IPS-20b (cell line): ENCODE results near the gene MAP1LC3B.

Source experiments
- H3K27ac ChIP-seq: one replicate; pipeline ENCODE4 v1.5.1; 2013; ENCODE audit warnings: low read length
- H3K27me3 ChIP-seq: 2 replicates; pipeline ENCODE4 v1.6.1; 2013; ENCODE audit warnings: mild to moderate bottlenecking, low read length, inconsistent platforms; ENCODE audit not compliant: insufficient read depth
- H3K36me3 ChIP-seq: 2 replicates; pipeline ENCODE4 v1.6.1; 2013; ENCODE audit warnings: low read depth, mild to moderate bottlenecking, inconsistent platforms, low read length, moderate library complexity; ENCODE audit not compliant: insufficient read depth
- H3K4me1 ChIP-seq: 2 replicates; pipeline ENCODE4 v1.6.1; 2013; ENCODE audit warnings: mild to moderate bottlenecking, control low read depth, inconsistent platforms, low read length, moderate library complexity; ENCODE audit not compliant: insufficient read depth
- H3K4me3 ChIP-seq: 2 replicates; pipeline ENCODE4 v1.5.1; 2013; ENCODE audit warnings: mild to moderate bottlenecking, low read length, inconsistent platforms
- H3K9ac ChIP-seq: 2 replicates; pipeline ENCODE4 v1.6.1; 2013; ENCODE audit warnings: low read depth, mild to moderate bottlenecking, inconsistent platforms, low read length, moderate library complexity
- H3K9me3 ChIP-seq: 2 replicates; pipeline ENCODE4 v1.6.1; 2013; ENCODE audit warnings: mild to moderate bottlenecking, low read depth, low read length, inconsistent platforms; ENCODE audit not compliant: insufficient read depth

MAP1LC3B gene

GRCh38 chr16:87416826-87417527 lies 24.8 kb downstream of the MAP1LC3B start:
- Histone ChIP-seq H3K36me3 (peaks cover 78% of the 10 kb centered on the region), H3K9ac (no peak overlapping the region), H3K4me3 (no peak overlapping the region), H3K4me1 (no peaks in the 10 kb centered on the region), H3K9me3 (no peaks in the 10 kb centered on the region), H3K27ac (no peak overlapping the region), H3K27me3 (no peaks in the 10 kb centered on the region)

GRCh38 chr16:87417528-87417910 lies 25.4 kb downstream of the MAP1LC3B start:
- Histone ChIP-seq H3K27ac (no peak overlapping the region), H3K9ac (no peak overlapping the region), H3K4me3 (no peak overlapping the region), H3K4me1 (no peaks in the 10 kb centered on the region), H3K9me3 (no peaks in the 10 kb centered on the region), H3K36me3 (peaks cover 75% of the 10 kb centered on the region), H3K27me3 (no peaks in the 10 kb centered on the region)

DNA sequence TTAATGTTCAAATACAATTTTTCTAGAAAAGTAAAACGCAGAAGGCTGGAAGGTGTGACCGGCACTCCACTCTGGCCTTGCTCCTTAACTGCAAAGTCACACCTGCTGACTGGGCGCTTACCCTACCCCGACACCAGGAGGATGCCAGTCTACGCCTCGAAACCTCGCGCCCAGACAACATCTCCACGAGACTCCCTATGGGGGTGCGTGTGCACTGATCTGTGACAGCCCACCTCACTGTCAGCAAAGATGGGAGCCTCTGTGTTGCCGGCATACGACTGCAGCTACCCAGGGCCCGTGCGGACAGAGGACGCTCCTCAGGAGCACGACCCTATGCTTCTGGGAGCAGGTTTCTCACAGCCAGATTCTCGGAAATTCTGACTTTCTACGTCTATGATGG lies 26.1 kb downstream of the MAP1LC3B start:
- no peak overlapping the region for H3K9ac ChIP-seq
- H3K27ac ChIP-seq: no peak overlapping the region
- peaks cover 73% of the 10 kb centered on the region for H3K36me3 ChIP-seq

DNA sequence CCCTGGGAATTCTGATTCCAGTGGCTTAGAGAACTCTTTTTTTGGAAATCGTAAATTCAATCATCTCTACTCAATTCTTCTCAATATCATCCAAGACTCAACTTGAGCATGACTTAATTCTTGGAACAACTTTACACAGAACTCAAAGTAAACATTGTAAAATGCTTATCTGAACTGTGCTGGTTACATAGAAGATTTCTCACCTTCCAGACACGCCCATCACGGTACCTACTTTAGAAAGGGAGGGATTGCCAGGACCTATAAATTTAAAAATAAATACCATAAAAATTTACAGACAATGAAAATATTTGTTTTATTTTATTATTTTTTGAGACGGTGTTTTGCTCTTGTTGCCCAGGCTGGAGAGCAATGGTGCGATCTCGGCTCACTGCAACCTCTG lies 26.5 kb downstream of the MAP1LC3B start:
- Histone ChIP-seq H3K27ac (no peak overlapping the region), H3K27me3 (no peaks in the 10 kb centered on the region), H3K9me3 (no peaks in the 10 kb centered on the region), H3K9ac (no peak overlapping the region), H3K4me1 (peaks cover 3% of the 10 kb centered on the region; the same call in 1 of the 2 replicates), H3K36me3 (peaks cover 73% of the 10 kb centered on the region), H3K4me3 (no peak overlapping the region)

More for the DNA sequence above, 26.1 kb downstream of the MAP1LC3B start:
- H3K4me1 ChIP-seq: peaks cover 3% of the 10 kb centered on the region; the same call in 1 of the 2 replicates
- H3K27me3 ChIP-seq: no peaks in the 10 kb centered on the region
- no peak overlapping the region for H3K4me3 ChIP-seq
- no peaks in the 10 kb centered on the region for H3K9me3 ChIP-seq

DNA sequence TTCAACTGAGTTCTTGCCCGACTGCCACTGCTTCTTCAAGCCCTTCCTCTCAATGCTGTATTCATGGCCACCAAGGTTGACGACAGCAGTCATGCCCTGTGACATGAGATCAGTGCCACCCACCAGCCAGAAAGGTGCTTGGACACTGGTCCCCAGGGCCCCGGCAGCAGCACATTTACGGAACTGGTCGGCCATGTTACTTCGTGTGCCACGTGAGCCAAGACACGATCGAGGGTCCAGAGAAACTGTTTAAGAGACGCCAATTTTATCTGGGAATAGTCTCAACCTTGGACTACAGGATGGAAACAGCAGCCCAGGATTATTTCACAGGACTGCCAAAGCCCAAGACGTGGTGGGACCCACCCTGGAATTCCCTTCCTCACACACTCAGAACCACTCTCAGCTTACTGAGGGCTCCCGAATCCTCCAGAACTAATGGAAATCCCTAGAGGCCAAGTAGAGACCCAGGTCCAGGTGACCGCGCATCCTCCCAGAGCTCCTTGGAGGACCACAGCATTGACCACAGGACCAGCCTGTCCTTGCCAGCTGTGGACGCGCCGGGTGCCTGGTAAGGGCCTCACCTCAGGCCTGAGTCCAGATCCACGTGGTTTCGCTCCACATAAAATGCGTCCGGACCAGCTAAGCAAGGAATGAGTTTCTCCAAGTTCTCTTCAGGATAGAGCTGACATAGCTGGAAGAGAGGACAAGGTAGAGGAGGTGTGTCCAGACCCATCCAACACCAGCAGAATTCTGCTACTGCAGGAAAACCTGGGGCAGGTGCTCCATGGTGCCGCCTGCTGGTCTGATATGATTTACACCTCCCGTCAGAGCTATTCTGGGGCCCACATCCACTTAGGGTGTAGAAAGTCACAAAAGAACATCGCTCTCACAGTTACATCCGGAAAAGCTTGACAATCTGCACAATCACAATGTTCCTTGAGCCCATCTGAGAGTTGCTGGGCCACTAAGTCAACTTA lies 28.2 kb downstream of the MAP1LC3B start:
- peaks cover 72% of the 10 kb centered on the region for H3K36me3 ChIP-seq
- H3K4me3 ChIP-seq: no peak overlapping the region
- H3K4me1 ChIP-seq: peaks cover 8% of the 10 kb centered on the region; the same call in 1 of the 2 replicates
- no peak overlapping the region for H3K27ac ChIP-seq
- H3K9me3 ChIP-seq: no peaks in the 10 kb centered on the region
- H3K27me3 ChIP-seq: no peaks in the 10 kb centered on the region
- no peak overlapping the region for H3K9ac ChIP-seq

DNA sequence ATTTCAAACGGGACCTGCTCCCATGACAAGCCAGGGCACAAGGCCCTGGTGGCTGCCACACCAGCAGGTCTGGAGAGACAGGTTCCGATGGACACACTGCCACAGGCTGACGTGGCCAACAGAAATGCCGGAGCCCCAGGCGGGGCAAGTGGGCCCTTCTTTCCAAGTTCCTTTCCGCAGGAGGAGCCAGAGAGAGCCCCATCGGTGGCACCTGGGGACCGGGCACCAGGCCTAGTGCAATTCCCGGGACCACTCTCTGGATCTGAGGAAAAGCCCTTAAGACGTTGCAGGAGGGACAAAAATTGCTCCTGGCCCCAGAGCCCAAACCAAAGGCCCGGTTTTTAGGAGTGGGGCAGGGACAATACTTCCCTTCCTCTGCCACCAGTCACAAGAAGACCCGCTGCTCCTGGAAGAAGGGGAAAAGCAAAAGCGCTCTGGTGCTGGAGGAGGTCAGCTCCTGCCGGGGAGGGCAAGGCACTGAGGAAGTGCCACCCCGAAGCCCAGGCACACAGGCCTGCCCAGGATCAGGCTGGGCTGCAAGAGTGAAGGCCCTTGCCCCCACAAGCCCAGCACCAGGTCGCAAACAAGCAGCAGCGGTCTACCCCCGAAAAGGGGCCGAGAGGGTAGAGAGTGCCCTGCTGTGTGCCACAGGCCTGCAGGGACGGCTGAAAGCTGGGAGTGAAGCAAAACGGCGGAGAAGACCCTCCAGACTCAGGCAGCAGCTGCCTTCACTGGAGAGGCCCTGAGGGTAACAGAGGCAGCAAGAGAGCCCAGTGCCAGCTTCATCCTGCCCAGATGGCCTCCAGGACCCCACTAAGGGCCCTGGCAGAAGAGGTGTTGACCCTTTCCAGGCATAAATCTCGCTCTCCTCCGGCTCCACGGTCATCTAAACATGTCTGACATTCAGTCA lies 29.1 kb downstream of the MAP1LC3B start:
- no peak overlapping the region for H3K4me3 ChIP-seq
- no peak overlapping the region for H3K27ac ChIP-seq
- no peak overlapping the region for H3K9ac ChIP-seq
- H3K36me3 ChIP-seq: peaks cover 64% of the 10 kb centered on the region
- peaks cover 14% of the 10 kb centered on the region; the same call in 1 of the 2 replicates for H3K4me1 ChIP-seq
- no peaks in the 10 kb centered on the region for H3K9me3 ChIP-seq
- no peaks in the 10 kb centered on the region for H3K27me3 ChIP-seq

GRCh38 chr16:87422106-87422505 lies 30.0 kb downstream of the MAP1LC3B start:
- Histone ChIP-seq H3K4me1 (peaks cover 21% of the 10 kb centered on the region; the same call in 1 of the 2 replicates), H3K4me3 (no peak overlapping the region), H3K36me3 (peaks cover 56% of the 10 kb centered on the region), H3K27me3 (no peaks in the 10 kb centered on the region), H3K9ac (no peak overlapping the region), H3K9me3 (no peaks in the 10 kb centered on the region), H3K27ac (no peak overlapping the region)

DNA sequence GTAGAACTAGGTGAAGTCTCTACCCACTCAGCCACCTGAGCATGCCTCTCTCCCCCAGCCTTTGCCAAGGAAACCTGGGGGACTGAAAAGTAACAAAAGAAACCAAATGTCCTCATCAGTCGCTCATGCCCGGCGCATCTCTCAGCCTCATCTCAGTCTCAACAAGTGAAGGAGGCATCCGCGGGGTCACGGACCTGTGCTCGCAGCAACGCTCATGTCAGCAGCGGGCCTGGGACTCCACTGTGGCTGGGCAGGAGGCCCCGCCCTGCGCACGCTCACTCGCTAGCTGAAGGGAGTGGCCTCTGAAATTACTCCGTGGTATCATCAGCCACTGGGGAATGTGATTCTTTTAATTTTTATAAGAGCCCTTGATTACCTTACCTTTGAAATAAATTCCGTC lies 31.3 kb downstream of the MAP1LC3B start:
- peaks cover 23% of the 10 kb centered on the region; the same call in 1 of the 2 replicates for H3K4me1 ChIP-seq
- H3K27me3 ChIP-seq: no peaks in the 10 kb centered on the region
- no peaks in the 10 kb centered on the region for H3K9me3 ChIP-seq
- H3K27ac ChIP-seq: no peak overlapping the region
- H3K36me3 ChIP-seq: peaks cover 43% of the 10 kb centered on the region
- H3K9ac ChIP-seq: no peak overlapping the region
- no peak overlapping the region for H3K4me3 ChIP-seq

DNA sequence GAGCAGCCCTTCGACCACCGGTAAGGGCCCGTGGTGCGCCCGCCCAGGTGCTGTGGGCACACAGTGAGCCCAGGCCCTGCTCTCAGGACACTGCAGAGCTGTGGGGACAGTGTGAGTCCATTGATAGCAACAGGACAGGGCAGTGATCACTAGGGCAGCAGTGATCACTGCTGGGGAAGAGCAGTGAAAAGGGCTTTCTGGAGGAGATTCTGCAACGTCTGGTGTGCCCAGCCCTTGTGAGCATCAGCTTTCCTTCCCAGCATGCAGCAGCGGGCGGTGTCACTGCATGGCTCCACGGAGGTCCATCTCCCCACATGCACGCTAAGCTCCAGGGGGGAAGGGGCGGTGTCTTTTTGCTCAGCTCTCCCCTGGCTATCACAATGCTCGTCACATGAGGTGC lies 32.1 kb downstream of the MAP1LC3B start:
- H3K4me3 ChIP-seq: no peak overlapping the region
- no peak overlapping the region for H3K27ac ChIP-seq
- no peaks in the 10 kb centered on the region for H3K27me3 ChIP-seq
- H3K9me3 ChIP-seq: no peaks in the 10 kb centered on the region
- H3K4me1 ChIP-seq: peaks cover 23% of the 10 kb centered on the region; the same call in 1 of the 2 replicates
- no peak overlapping the region for H3K9ac ChIP-seq
- peaks cover 49% of the 10 kb centered on the region for H3K36me3 ChIP-seq

DNA sequence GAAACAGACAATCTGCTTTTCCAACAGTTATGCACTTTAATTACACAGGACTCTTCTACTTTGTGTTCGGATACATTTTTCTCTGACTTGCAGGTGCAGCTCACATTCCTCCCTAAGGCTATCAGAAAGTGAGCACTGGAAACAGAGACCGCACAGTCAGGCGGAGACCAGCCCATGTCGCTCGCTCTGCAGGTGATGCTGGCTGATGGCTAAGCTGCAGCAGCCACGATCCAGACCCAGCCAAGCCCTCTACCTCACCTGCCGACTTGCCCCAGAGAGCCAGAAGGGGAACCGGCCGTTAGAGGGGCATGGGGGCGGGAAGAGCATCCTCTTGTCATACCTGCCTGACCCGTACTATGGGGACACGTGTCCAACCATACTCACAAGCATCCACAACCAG lies 33.8 kb downstream of the MAP1LC3B start:
- Histone ChIP-seq H3K9me3 (no peaks in the 10 kb centered on the region), H3K4me3 (no peak overlapping the region), H3K27ac (no peak overlapping the region), H3K36me3 (peaks cover 40% of the 10 kb centered on the region), H3K27me3 (no peaks in the 10 kb centered on the region), H3K9ac (no peak overlapping the region), H3K4me1 (peaks cover 23% of the 10 kb centered on the region; the same call in 1 of the 2 replicates)
